T follicular helper cell (primary cell): ENCODE measurements around the gene TMCC1.
"Not testable (repeated sequence)": the region's sequence is repeated elsewhere in the genome, so short reads cannot be mapped to it uniquely, and the experiment has no call there.

ENCODE experiments used
- DNase-seq: peaks from one replicate; pipeline ENCODE4 v3.0.0-alpha.2; 2020; ENCODE audit warnings: low read depth

The TMCC1 gene

GRCh38 chr3:129773691-129774663 is 119.5 kb downstream of the TMCC1 start:
- DNase-seq: no peak

- DNase-seq: no peak
Observed at GRCh38 chr3:129770604-129771003, 122.9 kb downstream of the TMCC1 start.

GRCh38 chr3:129769616-129770015 is 123.9 kb downstream of the TMCC1 start:
- no peak for DNase-seq

GRCh38 chr3:129768728-129769127 is 124.8 kb downstream of the TMCC1 start:
- DNase-seq: no peak

GRCh38 chr3:129766135-129766534 is 127.4 kb downstream of the TMCC1 start:
- no peak for DNase-seq

GRCh38 chr3:129764090-129764489 is 129.4 kb downstream of the TMCC1 start:
- no peak for DNase-seq

GRCh38 chr3:129758785-129759320 is 134.7 kb downstream of the TMCC1 start:
- DNase-seq: no peak

- DNase-seq: no peak
Observed at GRCh38 chr3:129758306-129758705, 135.2 kb downstream of the TMCC1 start.

- DNase-seq: no peak
Observed at GRCh38 chr3:129756871-129757270, 136.6 kb downstream of the TMCC1 start.

- not testable (repeated sequence) for DNase-seq
Observed at GRCh38 chr3:129751105-129751504, 142.4 kb downstream of the TMCC1 start.

GRCh38 chr3:129749692-129750091 is 143.8 kb downstream of the TMCC1 start:
- no peak for DNase-seq

GRCh38 chr3:129747992-129748391 is 145.5 kb downstream of the TMCC1 start:
- DNase-seq: no peak

GRCh38 chr3:129747136-129747535 is 146.4 kb downstream of the TMCC1 start:
- no peak for DNase-seq

- DNase-seq: no peak
Observed at GRCh38 chr3:129746629-129747028, 146.9 kb downstream of the TMCC1 start.

GRCh38 chr3:129745253-129745652 is 148.3 kb downstream of the TMCC1 start:
- no peak for DNase-seq

GRCh38 chr3:129741794-129742193 is 151.7 kb downstream of the TMCC1 start:
- no peak for DNase-seq

- no peak for DNase-seq
Observed at GRCh38 chr3:129740090-129740489, 153.4 kb downstream of the TMCC1 start.

- no peak for DNase-seq
Observed at GRCh38 chr3:129739634-129740033, 153.9 kb downstream of the TMCC1 start.

- DNase-seq: no peak
Observed at GRCh38 chr3:129738172-129738571, 155.3 kb downstream of the TMCC1 start.

GRCh38 chr3:129736070-129736469 is 157.4 kb downstream of the TMCC1 start:
- no peak for DNase-seq

- DNase-seq: no peak
Observed at GRCh38 chr3:129735638-129736037, 157.9 kb downstream of the TMCC1 start.

GRCh38 chr3:129734449-129734848 is 159.1 kb downstream of the TMCC1 start:
- no peak for DNase-seq

GRCh38 chr3:129732200-129732876 is 161.2 kb downstream of the TMCC1 start:
- DNase-seq: no peak
